HCT116 (cell line): ENCODE measurements around the gene HTR7. TPM values are rescaled to one million over a fixed set of nuclear protein-coding genes. Genes with fewer than 3 reads are reported as not detected.

Experiments used
- ATAC-seq: fragments of 200-7000 bp; cut with Tn5 transposase; 2 replicates; pipeline ENCODE4 v1.9.1; 2020; ENCODE audit warnings: mild to moderate bottlenecking, moderate library complexity
- BruUV-seq: library from RNA; stranded (reverse); fragments of 400-500 nt; replicated peaks from 2 replicates; lab custom pipeline; 2021; lab: Mats Ljungman, UMichigan
- CTCF ChIA-PET: fragments of 300-600 bp; sonication (Branson Sonifier 250); formaldehyde crosslinking; loops from one replicate; lab custom pipeline; 2021; ENCODE audit warnings: antibody characterized with exemption; lab: Charles Lee
- POLR2A ChIA-PET: fragments of 300-600, 350-600 bp; sonication (Branson Sonifier 250); formaldehyde crosslinking; loops from one replicate; lab custom pipeline; 2021; ENCODE audit warnings: antibody characterized with exemption; lab: Charles Lee
- RAD21 ChIA-PET, 2 experiments: fragments of 300-600 bp; sonication (Branson Sonifier 250); formaldehyde crosslinking; loops; one replicate each; lab custom pipeline; 2023; ENCODE audit warnings: low total read pairs in 2 of 2; ENCODE audit not compliant: uncharacterized antibody in 2 of 2, unreplicated experiment in 2 of 2, low non-redundant PET in 1 of 2; lab: Charles Lee
- DNase-seq: peaks from one replicate; pipeline ENCODE4 v3.0.0-alpha.2; 2010; ENCODE audit warnings: low read depth, low spot score
- H2AFZ ChIP-seq: fragments of 200-600 bp; shearing (Covaris generic), sonication (generic); 2 replicates; pipeline ENCODE4 v1.6.1; 2017; ENCODE audit warnings: low read depth, mixed run types, mixed read lengths, antibody characterized with exemption, low read length; ENCODE audit not compliant: poor library complexity, severe bottlenecking
- H3K27ac ChIP-seq: 2 replicates; pipeline ENCODE4 v1.5.1; 2012; ENCODE audit warnings: low read depth, low read length
- H3K27me3 ChIP-seq: fragments of 200-600 bp; sonication (generic); 2 replicates; pipeline ENCODE4 v1.6.1; 2016; ENCODE audit warnings: mixed run types, low read length, mixed read lengths; ENCODE audit not compliant: insufficient read depth
- H3K36me3 ChIP-seq, 2 experiments: fragments of 200-500 bp in 1 of 2; fragments of 200-600 bp in 1 of 2; sonication (Bioruptor generic) in 1 of 2; sonication (generic) in 1 of 2; 2 replicates each; pipeline versions ENCODE4 v1.5.1 to v1.6.1; 2014 to 2016; ENCODE audit warnings: low read length in 2 of 2, inconsistent platforms in 1 of 2, mixed read lengths in 1 of 2, mixed run types in 1 of 2; ENCODE audit not compliant: insufficient read depth in 2 of 2, control insufficient read depth in 1 of 2
- H3K4me1 ChIP-seq, 2 experiments: fragments of 200-600 bp in 1 of 2; sonication (generic) in 1 of 2; 2 replicates each; pipeline versions ENCODE4 v1.5.1 to v1.6.1; 2012 to 2017; ENCODE audit warnings: low read length in 2 of 2, inconsistent platforms in 1 of 2, mild to moderate bottlenecking in 1 of 2, mixed read lengths in 1 of 2, mixed run types in 1 of 2, moderate library complexity in 1 of 2; ENCODE audit not compliant: insufficient read depth in 2 of 2, control insufficient read depth in 1 of 2
- H3K4me2 ChIP-seq: fragments of 200-600 bp; sonication (generic); 2 replicates; pipeline ENCODE4 v1.6.1; 2017; ENCODE audit warnings: mixed run types, low read length, mixed read lengths
- H3K4me3 ChIP-seq, 2 experiments: fragments of 200-600 bp in 1 of 2; sonication (generic) in 1 of 2; replicated peaks in 1 of 2; 2 replicates each; pipeline ENCODE4 v1.5.1; 2011 to 2016; ENCODE audit warnings: low read length in 2 of 2, control low read depth in 1 of 2, low read depth in 1 of 2, mild to moderate bottlenecking in 1 of 2, mixed read lengths in 1 of 2, mixed run types in 1 of 2
- H3K79me2 ChIP-seq: fragments of 200-600 bp; sonication (generic); 2 replicates; pipeline ENCODE4 v1.6.1; 2017; ENCODE audit warnings: mild to moderate bottlenecking, mixed run types, low read length, moderate library complexity, mixed read lengths; ENCODE audit not compliant: insufficient read depth
- H3K9ac ChIP-seq: fragments of 200-600 bp; sonication (generic); 2 replicates; pipeline ENCODE4 v1.6.1; 2016; ENCODE audit warnings: low read length, mixed read lengths
- H3K9me2 ChIP-seq: fragments of 200-600 bp; sonication (generic), shearing (Covaris generic); 2 replicates; pipeline ENCODE4 v1.6.1; 2017; ENCODE audit warnings: mixed run types, mild to moderate bottlenecking, moderate library complexity; ENCODE audit not compliant: insufficient read depth
- H3K9me3 ChIP-seq, 2 experiments: fragments of 200-500 bp in 1 of 2; fragments of 200-600 bp in 1 of 2; sonication (Bioruptor generic) in 1 of 2; sonication (generic) in 1 of 2; 2 replicates each; pipeline ENCODE4 v1.6.1; 2014 to 2017; ENCODE audit warnings: low read length in 2 of 2, mixed read lengths in 2 of 2, inconsistent platforms in 1 of 2, low read depth in 1 of 2, mild to moderate bottlenecking in 1 of 2, mixed run types in 1 of 2, moderate library complexity in 1 of 2; ENCODE audit not compliant: control insufficient read depth in 1 of 2, insufficient read depth in 1 of 2
- H4K20me1 ChIP-seq: fragments of 200-600 bp; sonication (generic), shearing (Covaris generic); 2 replicates; pipeline ENCODE4 v1.6.1; 2017; ENCODE audit warnings: mixed run types, mild to moderate bottlenecking, moderate library complexity; ENCODE audit not compliant: insufficient read depth
- CEBPB ChIP-seq: IDR thresholded peaks from 2 replicates; pipeline ENCODE4 v1.6.1; 2012; ENCODE audit warnings: low read depth
- EGR1 ChIP-seq: IDR thresholded peaks from 2 replicates; pipeline ENCODE4 v1.6.1; 2012; ENCODE audit warnings: low read depth
- ELF1 ChIP-seq: IDR thresholded peaks from 2 replicates; pipeline ENCODE4 v1.6.1; 2012; ENCODE audit warnings: low read depth, borderline replicate concordance
- EZH2 ChIP-seq: fragments of 200-600 bp; sonication (generic); IDR thresholded peaks from 2 replicates; pipeline ENCODE4 v1.6.1; 2017; ENCODE audit warnings: antibody characterized with exemption, mixed run types
- POLR2A ChIP-seq: IDR thresholded peaks from 2 replicates; pipeline ENCODE4 v1.7.0; 2011; ENCODE audit warnings: borderline replicate concordance; ENCODE audit not compliant: insufficient read depth, insufficient read length; ENCODE audit errors: extremely low read depth
- POLR2AphosphoS5 ChIP-seq: IDR thresholded peaks from 2 replicates; pipeline ENCODE4 v1.6.1; 2011; ENCODE audit warnings: mild to moderate bottlenecking, low read depth, low read length, moderate library complexity
- RAD21 ChIP-seq: IDR thresholded peaks from 2 replicates; pipeline ENCODE4 v1.6.1; 2012; ENCODE audit warnings: low read depth, mild to moderate bottlenecking
- SIN3A ChIP-seq: IDR thresholded peaks from 2 replicates; pipeline ENCODE4 v1.6.1; 2012; ENCODE audit warnings: low read depth
- TCF7L2 ChIP-seq: IDR thresholded peaks from 2 replicates; pipeline ENCODE4 v1.7.0; 2011; ENCODE audit warnings: borderline replicate concordance, inconsistent platforms; ENCODE audit not compliant: insufficient read depth, insufficient read length; ENCODE audit errors: extremely low read depth
- YY1 ChIP-seq: IDR thresholded peaks from 2 replicates; pipeline ENCODE4 v1.6.1; 2011; ENCODE audit warnings: low read length, low read depth, moderate library complexity, mild to moderate bottlenecking; ENCODE audit not compliant: insufficient replicate concordance; ENCODE audit errors: extremely low read depth
- ZFX ChIP-seq: fragments of 450-650 bp; IDR thresholded peaks from 2 replicates; pipeline ENCODE4 v1.6.1; 2017
- intact Hi-C: fragments of 100-400 bp; cut with micrococcal nuclease; formaldehyde crosslinking; loops from 2 replicates; pipeline ENCODE4 v1.10.0; 2022
- total RNA-seq: library from RNA; stranded (reverse); gene quantifications from one replicate; pipeline ENCODE4 v1.2.1, GENCODE V29; 2021; ENCODE audit not compliant: unreplicated experiment
- TF ChIP-seq, protein P1 (sequence below): IDR thresholded peaks from 2 replicates; pipeline ENCODE4 v1.6.1; 2012
- TF ChIP-seq, protein P2 (sequence below): IDR thresholded peaks from 2 replicates; pipeline ENCODE4 v1.6.1; 2011; ENCODE audit warnings: mild to moderate bottlenecking, low read length, moderate library complexity; ENCODE audit not compliant: insufficient replicate concordance; ENCODE audit errors: extremely low read depth
- TF ChIP-seq, protein P3 (sequence below), 3 experiments: fragments of 200-600 bp in 1 of 3; sonication (generic) in 1 of 3; IDR thresholded peaks in 2 of 3; conservative IDR thresholded peaks in 1 of 3; 2 replicates each; pipeline ENCODE4 v1.5.1; 2012 to 2017; ENCODE audit warnings: low read depth in 2 of 3, low read length in 2 of 3, antibody characterized with exemption in 1 of 3, borderline replicate concordance in 1 of 3, control low read depth in 1 of 3, mild to moderate bottlenecking in 1 of 3, mixed read lengths in 1 of 3, mixed run types in 1 of 3, moderate library complexity in 1 of 3; ENCODE audit not compliant: insufficient read depth in 1 of 3

The HTR7 gene
- total RNA-seq, 1 experiment from 2014 or later: 32.2 TPM

DNA sequence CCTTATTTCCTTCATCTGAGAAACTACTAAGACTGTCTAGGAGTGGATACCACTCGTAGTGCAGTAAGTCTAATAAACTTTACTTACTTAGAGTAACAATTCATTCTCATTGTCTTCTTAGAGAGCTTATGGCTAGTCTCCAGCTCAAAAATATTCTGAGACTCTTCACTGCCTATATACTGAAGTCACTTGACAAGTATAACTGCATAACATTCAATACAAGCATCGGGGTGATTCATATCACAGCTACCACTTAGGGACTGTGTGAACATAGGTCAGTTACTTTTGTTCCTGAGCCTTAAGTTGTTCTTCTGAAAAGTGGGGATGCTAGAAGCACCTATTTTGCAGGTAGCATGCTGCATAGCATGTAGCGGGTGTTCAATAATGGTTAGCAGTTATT lies 111.0 kb downstream of the HTR7 start:
- CTCF ChIA-PET: interaction anchor here (2.6 kb wide), 1 partner anchor 119 kb away, joined by 6 read pairs; no protein-coding TSS in a partner anchor

DNA sequence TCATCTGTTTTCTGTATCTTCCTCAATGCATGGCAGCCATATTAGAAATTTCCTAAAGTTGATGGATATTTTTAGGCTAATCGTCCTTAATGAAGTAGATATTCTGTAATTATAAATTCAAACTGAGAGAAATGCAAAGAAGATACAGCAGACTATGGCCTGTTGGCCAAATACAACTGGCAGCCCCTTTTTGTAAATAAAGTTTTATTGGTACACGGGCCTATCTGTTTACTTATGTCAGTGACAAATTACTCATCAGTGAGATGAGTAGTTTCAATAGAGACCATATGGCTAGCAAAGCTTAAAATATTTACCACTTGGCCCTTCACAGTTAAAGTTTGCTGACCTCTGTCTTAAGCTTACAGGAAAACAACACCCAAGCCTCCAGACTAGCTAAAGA lies 112.3 kb downstream of the HTR7 start:
- H3K27ac ChIP-seq: no peak overlapping the region
- no peak overlapping the region for H3K4me3 ChIP-seq
- H3K9ac ChIP-seq: no peak overlapping the region
- ChIA-PET RAD21 (no interaction called here), CTCF (interaction anchor here (2.6 kb wide), 1 partner anchor 120 kb away, joined by 6 read pairs; no protein-coding TSS in a partner anchor), POLR2A (no interaction called here)
- H4K20me1 ChIP-seq: no peaks in the 10 kb centered on the region
- peaks cover 40% of the 10 kb centered on the region for H3K79me2 ChIP-seq
- H3K9me3 ChIP-seq: no peaks in the 10 kb centered on the region
- no peaks in the 10 kb centered on the region for H3K27me3 ChIP-seq
- DNase-seq (no peak), ATAC-seq (no peak)
- BruUV-seq: no TSS peak
- 0 out of 4 replicates have a peak, but pooled peaks cover 0 to 5% of the 10 kb centered on the region in 2 experiments for H3K36me3 ChIP-seq
- peaks cover 5 to 18% of the 10 kb centered on the region in 2 experiments; a peak in 2 of 4 replicates for H3K4me1 ChIP-seq
- H3K4me2 ChIP-seq: no peak overlapping the region
- H2AFZ ChIP-seq: no peak overlapping the region
- intact Hi-C loops: no loop called here
- no peaks in the 10 kb centered on the region for H3K9me2 ChIP-seq
- TF ChIP-seq YY1: no peak
- TF ChIP-seq, protein P1, sequence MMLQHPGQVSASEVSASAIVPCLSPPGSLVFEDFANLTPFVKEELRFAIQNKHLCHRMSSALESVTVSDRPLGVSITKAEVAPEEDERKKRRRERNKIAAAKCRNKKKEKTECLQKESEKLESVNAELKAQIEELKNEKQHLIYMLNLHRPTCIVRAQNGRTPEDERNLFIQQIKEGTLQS: no peak
- TF ChIP-seq POLR2A: no peak
- no peak for TF ChIP-seq CEBPB
- TF ChIP-seq ZFX: no peak
- TF ChIP-seq, protein P2, sequence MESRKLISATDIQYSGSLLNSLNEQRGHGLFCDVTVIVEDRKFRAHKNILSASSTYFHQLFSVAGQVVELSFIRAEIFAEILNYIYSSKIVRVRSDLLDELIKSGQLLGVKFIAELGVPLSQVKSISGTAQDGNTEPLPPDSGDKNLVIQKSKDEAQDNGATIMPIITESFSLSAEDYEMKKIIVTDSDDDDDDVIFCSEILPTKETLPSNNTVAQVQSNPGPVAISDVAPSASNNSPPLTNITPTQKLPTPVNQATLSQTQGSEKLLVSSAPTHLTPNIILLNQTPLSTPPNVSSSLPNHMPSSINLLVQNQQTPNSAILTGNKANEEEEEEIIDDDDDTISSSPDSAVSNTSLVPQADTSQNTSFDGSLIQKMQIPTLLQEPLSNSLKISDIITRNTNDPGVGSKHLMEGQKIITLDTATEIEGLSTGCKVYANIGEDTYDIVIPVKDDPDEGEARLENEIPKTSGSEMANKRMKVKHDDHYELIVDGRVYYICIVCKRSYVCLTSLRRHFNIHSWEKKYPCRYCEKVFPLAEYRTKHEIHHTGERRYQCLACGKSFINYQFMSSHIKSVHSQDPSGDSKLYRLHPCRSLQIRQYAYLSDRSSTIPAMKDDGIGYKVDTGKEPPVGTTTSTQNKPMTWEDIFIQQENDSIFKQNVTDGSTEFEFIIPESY: no peak
- no peak for TF ChIP-seq POLR2AphosphoS5
- TF ChIP-seq EZH2: no peak
- no peak for TF ChIP-seq RAD21
- TF ChIP-seq EGR1: no peak
- no peak for TF ChIP-seq ELF1
- no peak for TF ChIP-seq TCF7L2

More for the DNA sequence above, 111.0 kb downstream of the HTR7 start:
- Histone ChIP-seq H3K4me2 (no peak overlapping the region), H3K9me2 (no peaks in the 10 kb centered on the region), H3K27ac (no peak overlapping the region), H3K9ac (no peak overlapping the region), H3K36me3 (0 out of 4 replicates have a peak, but pooled peaks cover 0 to 4% of the 10 kb centered on the region in 2 experiments), H4K20me1 (no peaks in the 10 kb centered on the region), H3K9me3 (no peaks in the 10 kb centered on the region), H3K27me3 (no peaks in the 10 kb centered on the region), H2AFZ (no peak overlapping the region), H3K79me2 (peaks cover 53% of the 10 kb centered on the region), H3K4me1 (peaks cover 5 to 20% of the 10 kb centered on the region in 2 experiments; a peak in 2 of 4 replicates), H3K4me3 (no peak overlapping the region)
- BruUV-seq: no TSS peak
- DNase-seq: no peak
- TF ChIP-seq CEBPB (no peak), POLR2A (no peak), EZH2 (no peak), EGR1 (no peak), SIN3A (no peak), YY1 (no peak)
- TF ChIP-seq, protein P3, sequence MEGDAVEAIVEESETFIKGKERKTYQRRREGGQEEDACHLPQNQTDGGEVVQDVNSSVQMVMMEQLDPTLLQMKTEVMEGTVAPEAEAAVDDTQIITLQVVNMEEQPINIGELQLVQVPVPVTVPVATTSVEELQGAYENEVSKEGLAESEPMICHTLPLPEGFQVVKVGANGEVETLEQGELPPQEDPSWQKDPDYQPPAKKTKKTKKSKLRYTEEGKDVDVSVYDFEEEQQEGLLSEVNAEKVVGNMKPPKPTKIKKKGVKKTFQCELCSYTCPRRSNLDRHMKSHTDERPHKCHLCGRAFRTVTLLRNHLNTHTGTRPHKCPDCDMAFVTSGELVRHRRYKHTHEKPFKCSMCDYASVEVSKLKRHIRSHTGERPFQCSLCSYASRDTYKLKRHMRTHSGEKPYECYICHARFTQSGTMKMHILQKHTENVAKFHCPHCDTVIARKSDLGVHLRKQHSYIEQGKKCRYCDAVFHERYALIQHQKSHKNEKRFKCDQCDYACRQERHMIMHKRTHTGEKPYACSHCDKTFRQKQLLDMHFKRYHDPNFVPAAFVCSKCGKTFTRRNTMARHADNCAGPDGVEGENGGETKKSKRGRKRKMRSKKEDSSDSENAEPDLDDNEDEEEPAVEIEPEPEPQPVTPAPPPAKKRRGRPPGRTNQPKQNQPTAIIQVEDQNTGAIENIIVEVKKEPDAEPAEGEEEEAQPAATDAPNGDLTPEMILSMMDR (IDR thresholded peaks at IDR 0.05 in 2 of 3, conservative IDR thresholded peaks at IDR 0.05 in 1 of 3; ENCODE audit: borderline replicate concordance in 1 of 3, insufficient read depth in 1 of 3, low read depth in 2 of 3, low read length in 2 of 3): no peak
- RAD21 ChIA-PET: no interaction called here
- no peak for ATAC-seq
- intact Hi-C loops: no loop called here
- POLR2A ChIA-PET: no interaction called here
